Stimulated activated CD4-positive, alpha-beta T cell treated with anti-CD3 and anti-CD28 coated beads, Interleukin-1b, Interleukin-23, amount 100 ng/mL, for 24 hours (primary cell): ENCODE results near the gene ERC1.

Source experiments
- DNase-seq, 4 experiments: peaks; one replicate each; pipeline ENCODE4 v3.0.0-alpha.2; 2020; ENCODE audit warnings: low read depth in 4 of 4, low spot score in 1 of 4

The ERC1 gene

DNA sequence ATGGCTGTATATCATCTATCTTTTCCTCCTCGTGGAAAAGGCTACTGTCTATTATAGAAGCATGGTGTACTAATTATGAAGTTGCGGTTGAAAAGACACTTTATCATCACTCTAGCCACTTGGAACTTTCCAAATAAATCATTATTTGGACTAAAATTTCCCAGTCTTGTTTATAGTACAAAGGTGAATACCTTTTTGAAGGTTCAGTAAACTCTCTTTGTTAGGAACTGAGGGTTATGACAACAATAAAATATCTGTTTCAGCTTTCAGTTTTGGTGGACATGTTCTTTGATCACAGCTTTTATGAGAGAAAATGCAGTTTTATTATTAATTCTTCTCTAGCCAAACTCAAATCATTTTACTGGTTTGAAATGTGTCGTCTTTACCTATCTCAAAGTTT lies 386.7 kb downstream of the ERC1 start:
- DNase-seq: no peak

DNA sequence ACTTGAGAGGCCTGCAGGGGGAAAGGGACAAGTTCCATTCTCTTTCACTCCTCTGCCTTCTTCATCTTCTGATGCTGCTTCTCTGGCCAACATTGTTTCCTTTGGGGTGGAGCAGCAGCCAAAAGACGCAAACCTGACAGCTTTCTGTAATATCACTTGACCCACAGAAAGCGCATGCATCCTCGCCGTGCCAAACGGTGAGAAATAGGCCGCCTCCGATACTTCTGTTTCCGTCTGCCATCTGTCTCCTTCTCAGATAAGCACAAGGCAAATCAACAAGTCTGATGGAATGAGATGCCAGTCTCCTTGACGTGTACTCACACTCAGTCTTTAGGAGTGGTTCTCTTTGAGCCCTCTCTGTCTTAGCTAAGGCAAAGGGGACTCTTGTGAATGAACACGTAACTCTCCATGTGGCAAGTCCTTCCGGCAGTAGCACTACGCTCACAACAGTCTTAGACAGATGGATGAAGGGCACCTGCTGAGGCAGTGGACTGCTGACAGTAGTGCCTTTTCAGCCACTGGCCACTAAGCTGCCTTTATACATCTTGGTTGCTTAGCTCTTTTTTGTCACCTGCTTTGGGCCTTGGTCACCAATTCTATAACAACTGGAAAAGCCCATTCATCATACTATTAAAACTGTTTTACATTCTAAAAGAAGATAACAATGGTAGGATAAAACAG lies 389.3 kb downstream of the ERC1 start:
- no peak for DNase-seq

GRCh38 chr12:1382151-1382550 lies 391.1 kb downstream of the ERC1 start:
- DNase-seq: no peak

- no peak for DNase-seq
Measured at GRCh38 chr12:1382826-1383225, 391.8 kb downstream of the ERC1 start.

GRCh38 chr12:1383758-1384157 lies 392.7 kb downstream of the ERC1 start:
- DNase-seq: no peak

- DNase-seq: no peak
Measured at GRCh38 chr12:1384910-1385309, 393.9 kb downstream of the ERC1 start.

- no peak for DNase-seq
Measured at GRCh38 chr12:1391722-1392121, 400.7 kb downstream of the ERC1 start.

GRCh38 chr12:1395421-1395955 lies 404.5 kb downstream of the ERC1 start:
- DNase-seq: no peak

DNA sequence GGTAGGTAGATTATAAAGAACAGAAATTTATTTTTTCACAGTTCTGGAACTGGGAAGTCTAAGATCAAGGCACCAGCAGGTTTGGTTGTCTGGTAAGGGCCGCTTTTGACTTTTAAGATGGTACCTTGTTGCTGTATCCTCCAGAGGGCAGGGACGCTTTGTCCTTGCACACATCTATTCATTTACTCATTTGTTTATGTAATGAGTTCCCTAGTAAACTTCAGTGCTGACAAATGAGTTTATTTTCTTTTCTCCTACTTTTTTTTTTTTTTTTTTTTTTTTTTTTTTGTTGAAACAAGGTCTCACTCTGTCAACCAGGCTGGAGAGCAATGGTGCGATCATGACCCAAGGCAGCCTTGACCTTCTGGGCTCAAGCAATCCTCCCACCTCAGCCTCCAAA lies 407.6 kb downstream of the ERC1 start:
- no peak for DNase-seq

- no peak for DNase-seq
Measured at GRCh38 chr12:1401891-1402290, 410.9 kb downstream of the ERC1 start.

DNA sequence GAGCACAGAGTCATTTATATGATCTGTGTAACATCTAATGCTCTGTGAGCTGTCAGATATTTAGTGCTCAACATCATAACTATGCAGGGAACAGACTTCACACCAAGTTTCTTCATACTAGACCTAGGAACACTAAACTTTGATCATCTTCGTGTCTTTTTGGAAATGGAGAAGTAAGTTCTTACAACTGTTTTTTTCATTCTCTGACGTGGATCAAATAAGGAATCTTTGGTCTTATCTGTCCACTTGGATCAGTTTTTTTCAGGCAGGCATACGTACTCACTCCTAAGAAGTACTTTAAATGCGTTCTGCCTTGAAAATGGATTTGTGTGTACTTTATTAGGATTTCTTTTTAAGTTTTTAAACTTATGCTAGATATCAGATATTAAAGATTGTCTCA lies 412.4 kb downstream of the ERC1 start:
- no peak for DNase-seq

- DNase-seq: no peak
Measured at GRCh38 chr12:1405619-1406018, 414.6 kb downstream of the ERC1 start.

GRCh38 chr12:1410794-1411193 lies 419.8 kb downstream of the ERC1 start:
- DNase-seq: no peak

DNA sequence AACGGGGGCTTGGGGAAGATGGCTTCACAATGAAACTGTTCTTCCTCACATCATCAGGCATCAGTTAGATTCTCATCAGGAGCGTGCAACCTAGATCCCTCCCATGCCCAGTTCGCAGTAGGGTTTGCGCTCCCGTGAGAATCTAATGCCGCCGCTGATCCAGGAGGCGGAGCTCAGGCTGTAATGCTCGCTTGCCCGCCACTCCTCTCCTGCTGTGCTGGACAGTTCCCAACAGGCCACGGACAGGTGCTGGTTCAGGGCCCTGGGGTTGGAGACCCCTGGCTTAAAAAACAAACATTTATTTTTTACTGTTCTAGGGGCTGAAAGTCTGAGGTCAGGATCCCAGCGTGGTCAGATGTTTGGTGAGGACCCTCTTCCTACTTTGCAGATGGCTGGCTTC lies 422.9 kb downstream of the ERC1 start:
- DNase-seq: no peak

- DNase-seq: no peak
Measured at GRCh38 chr12:1418144-1418543, 427.1 kb downstream of the ERC1 start.

DNA sequence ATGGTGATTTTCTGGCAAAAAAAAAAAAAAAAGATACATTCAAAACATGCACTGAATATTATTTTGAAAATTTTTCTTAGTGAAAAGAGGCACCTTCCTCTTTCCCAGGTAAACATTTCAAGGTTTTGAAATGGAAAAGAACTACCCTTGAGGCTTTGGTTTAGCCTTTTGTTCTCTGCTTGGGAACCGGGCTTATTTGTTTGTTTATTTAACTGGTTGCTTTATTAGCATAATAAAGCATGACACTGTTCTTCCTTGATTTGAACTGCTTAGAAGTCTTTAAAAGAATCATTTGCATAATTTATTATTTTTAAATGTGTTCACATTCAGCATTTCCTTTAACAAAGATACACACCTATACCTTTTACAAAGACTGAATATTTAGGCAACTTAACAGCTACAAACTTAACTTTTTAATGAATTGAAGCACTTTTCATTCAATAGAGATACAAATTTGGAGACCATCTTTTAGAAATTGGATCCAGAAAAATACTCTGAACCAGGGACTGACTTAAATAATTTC lies 428.9 kb downstream of the ERC1 start:
- DNase-seq: no peak

- no peak for DNase-seq
Measured at GRCh38 chr12:1421091-1421846, 430.2 kb downstream of the ERC1 start.

DNA sequence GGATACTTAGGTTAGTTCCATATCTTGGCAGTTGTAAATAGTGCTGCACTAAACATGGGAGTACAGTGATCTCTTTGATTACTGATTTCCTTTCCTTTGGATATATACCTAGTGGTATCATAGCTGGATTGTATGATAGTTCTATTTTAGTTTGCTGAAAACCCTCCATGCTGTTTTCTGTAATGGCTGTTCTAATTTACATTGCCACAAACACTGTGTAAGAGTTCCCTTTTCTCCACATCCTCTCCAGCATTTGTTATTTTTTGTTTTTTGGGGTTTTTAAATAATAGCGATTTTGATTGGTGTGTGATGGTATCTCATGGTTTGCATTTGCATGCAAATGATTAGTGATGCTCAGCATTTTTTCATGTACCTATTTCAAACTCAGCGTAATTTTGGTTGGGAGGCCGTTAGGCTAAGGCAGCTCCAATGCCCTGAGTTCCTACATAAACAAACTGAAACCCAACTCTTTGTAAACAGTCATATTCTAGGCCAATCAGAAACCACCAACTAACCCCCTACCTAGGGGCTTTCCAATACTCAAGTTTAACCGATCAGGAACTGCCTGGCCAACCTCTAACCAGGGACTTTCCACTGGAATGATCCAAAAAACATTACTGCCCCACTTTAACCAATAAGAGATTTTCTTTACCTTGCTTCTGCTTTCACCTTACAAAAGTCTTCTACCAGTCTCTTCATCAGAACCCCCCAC lies 431.7 kb downstream of the ERC1 start:
- DNase-seq: no peak

DNA sequence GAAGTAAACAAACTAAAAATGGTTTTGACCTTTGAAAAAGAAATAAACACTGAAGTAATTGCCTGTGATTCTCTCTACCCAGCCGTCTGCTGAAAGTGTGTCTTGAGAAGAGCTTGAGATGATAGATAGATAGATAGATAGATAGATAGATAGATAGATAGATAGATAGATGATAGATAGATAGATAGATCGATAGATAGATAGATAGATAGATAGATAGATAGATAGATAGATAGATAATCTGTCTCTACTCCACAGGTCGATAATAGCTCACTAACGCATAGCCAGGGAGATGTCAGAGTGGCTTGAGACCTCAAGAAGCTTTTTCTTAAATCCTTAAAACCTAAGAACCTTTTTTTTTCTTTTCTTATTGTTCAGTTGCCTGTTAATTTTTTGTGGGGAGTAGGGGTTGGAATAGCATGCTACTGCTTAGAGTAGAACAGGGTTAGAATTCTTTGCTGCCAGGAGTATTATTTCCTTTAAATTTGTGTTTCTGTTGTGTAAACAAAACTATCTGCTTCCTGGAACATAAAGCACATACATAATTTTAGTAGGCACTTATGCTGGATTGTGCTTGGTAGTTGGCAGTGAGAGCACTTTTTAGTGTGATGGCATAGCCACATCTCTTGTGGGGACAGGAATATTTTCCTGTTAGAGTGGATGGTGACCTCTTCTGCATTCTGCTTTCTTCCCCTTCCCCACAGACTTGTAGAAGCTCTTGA lies 433.8 kb downstream of the ERC1 start:
- DNase-seq: no peak

GRCh38 chr12:1425396-1425729 lies 434.3 kb downstream of the ERC1 start:
- no peak for DNase-seq

- no peak for DNase-seq
Measured at GRCh38 chr12:1428671-1429070, 437.6 kb downstream of the ERC1 start.
